GM12872 (cell line): ENCODE measurements around the gene CDPF1.

Experiments used
- TF ChIP-seq, protein P1 (sequence below): IDR thresholded peaks from 3 replicates; pipeline ENCODE4 v1.5.1; 2011; ENCODE audit warnings: low read depth, mild to moderate bottlenecking, low read length, moderate library complexity; ENCODE audit not compliant: insufficient read depth

The CDPF1 gene

DNA sequence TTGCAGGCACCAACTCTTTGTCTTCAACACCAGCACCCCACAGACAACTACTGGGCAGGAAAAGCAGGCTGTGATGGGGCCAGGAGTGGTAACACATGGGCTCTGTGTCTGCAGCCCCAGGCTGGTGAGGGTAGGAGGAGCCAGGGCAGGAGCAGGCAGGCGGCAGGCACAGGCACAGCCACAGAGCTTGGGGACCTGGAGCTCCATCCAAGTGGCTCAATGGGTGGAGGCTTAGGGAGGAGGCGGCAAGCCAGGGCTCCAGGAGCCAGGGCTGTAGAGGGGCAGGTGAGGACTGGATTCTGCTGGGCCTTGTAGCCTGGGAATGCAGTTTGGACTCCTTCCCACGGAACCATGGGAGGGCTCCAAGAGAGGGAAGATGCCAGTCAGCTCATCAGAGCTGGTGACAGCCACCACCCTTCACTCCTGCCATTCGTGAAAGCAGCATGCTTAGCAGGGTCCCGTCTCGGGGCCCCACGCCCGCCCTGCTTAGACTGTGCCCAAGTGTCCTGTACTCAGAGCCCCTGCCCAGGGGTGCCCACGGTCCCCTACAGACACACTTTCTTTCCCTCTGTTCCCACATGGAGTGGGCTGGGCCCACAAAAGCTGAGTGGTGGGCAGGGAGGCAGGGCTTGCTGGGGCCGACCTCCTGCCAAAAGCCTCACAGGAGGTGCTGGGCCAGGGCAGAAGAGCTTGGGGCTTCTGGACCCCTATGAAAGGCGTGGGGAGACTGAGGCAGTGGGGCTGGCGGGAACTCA is 30.1 kb upstream of the CDPF1 start:
- TF ChIP-seq, protein P1, sequence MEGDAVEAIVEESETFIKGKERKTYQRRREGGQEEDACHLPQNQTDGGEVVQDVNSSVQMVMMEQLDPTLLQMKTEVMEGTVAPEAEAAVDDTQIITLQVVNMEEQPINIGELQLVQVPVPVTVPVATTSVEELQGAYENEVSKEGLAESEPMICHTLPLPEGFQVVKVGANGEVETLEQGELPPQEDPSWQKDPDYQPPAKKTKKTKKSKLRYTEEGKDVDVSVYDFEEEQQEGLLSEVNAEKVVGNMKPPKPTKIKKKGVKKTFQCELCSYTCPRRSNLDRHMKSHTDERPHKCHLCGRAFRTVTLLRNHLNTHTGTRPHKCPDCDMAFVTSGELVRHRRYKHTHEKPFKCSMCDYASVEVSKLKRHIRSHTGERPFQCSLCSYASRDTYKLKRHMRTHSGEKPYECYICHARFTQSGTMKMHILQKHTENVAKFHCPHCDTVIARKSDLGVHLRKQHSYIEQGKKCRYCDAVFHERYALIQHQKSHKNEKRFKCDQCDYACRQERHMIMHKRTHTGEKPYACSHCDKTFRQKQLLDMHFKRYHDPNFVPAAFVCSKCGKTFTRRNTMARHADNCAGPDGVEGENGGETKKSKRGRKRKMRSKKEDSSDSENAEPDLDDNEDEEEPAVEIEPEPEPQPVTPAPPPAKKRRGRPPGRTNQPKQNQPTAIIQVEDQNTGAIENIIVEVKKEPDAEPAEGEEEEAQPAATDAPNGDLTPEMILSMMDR, result no peak

DNA sequence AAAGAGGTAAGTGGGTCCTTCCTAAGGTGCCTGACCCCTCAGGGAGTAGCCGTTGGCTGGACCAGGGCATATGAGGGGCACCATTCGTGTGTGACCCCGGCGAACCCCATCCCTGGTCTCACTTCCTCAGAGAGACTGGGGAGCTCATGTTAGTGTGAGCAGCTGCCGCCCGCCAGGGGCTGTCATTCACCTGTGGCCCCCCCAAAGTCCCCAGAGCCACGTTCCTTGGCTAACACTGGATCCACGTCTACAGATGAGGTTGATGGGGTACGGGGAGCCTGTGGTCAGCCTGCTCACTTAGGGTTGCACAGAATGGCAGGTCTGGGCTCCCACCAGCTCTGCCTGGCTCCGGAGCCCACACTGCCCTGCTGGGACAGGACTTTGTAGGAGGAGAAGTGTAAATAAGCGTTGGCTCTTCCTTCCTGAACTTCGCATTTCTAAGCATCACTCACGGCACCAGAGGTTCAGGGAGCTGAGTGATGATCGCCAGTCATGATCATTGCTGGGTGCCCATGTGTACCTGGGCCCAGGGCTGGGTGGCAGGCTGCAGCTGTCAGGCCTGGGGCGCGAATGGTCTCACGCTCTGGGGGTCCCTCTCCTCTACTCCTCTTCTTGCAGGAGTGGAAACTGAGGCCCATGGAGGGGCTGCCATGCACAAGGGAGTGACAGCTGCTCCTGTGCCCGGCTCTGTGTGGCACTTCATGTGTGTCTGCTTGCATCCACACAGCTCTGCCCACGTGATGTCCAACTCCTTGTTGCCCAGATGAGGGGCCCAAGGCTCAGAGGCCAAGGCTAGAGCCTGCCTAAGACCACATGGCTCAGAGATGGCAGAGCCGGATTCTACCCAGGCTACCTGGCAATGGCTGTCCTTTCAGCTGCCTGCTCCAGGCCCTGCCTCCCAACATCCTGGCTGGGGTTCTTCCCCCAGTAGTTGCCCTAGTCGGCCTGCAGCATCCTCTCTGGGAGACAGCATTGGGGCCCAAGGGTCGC is 28.9 kb upstream of the CDPF1 start:
- TF ChIP-seq, protein P1, result no peak

DNA sequence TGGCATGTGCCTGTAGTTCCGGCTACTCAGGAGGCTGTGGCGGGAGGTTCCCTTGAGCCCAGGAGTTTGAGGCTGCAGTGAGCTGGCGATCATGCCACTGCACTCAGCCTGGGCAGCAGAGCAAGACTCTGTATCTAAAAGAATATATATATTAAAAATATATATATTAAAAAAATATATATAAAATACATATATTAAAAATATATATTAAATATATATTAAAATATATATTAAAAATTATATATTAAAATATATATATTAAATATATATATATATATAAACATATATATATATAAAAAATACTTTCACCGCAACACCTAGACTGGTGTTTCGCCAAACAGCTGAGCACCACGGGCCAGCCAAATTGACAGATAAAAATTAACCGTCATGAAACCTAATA is 26.5 kb upstream of the CDPF1 start:
- TF ChIP-seq, protein P1, result no peak

DNA sequence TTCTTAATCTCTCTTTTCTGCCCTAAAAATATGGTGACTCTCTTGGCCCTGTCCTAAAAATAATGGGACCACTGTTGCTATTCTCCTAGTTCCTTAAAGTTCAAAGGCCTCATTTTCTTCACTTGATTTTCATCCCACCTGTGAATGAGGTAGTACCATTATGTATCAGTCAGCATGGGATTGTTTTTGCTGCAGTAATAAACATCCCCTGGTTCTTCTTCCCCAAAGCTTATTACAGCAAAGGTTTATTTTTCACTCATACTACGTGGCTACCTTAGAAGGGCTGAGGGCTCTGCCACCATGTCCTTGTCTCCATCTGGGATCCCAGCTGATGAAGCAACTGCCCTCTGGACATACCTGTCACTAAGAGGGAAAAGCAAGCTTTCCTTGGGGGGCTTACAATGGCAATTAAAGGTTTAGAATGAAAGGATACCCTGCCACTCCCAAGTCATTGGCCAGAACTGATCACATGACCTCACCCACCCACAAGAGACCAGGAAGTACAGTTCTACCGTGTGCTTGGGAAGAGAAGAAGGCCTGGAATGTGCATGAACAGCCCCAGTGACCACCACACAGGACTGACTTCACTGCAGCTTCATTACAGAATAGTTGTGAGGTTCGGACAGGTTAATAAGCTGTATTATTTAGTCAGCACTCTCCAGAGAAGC is 25.5 kb upstream of the CDPF1 start:
- TF ChIP-seq, protein P1, result no peak

DNA sequence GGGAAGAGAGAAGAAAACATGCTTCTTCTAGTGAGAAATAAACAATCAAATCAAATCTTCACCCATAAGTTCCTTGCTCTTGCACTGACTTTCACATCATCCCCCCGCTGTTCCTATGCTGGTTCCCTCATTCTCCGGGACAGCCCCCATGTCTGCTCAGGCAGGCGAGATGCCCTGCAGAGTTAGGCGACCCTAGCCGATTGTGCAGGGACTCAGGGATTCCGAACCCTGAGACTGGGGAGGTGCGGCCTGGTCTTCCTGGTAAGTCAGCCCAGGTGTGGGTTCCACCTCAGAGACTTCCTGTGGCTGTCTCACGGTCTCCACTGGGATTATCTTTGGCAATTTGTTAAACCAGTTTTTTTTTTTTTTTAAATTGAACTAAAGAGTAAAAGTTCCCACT is 24.3 kb upstream of the CDPF1 start:
- TF ChIP-seq, protein P1, result no peak

DNA sequence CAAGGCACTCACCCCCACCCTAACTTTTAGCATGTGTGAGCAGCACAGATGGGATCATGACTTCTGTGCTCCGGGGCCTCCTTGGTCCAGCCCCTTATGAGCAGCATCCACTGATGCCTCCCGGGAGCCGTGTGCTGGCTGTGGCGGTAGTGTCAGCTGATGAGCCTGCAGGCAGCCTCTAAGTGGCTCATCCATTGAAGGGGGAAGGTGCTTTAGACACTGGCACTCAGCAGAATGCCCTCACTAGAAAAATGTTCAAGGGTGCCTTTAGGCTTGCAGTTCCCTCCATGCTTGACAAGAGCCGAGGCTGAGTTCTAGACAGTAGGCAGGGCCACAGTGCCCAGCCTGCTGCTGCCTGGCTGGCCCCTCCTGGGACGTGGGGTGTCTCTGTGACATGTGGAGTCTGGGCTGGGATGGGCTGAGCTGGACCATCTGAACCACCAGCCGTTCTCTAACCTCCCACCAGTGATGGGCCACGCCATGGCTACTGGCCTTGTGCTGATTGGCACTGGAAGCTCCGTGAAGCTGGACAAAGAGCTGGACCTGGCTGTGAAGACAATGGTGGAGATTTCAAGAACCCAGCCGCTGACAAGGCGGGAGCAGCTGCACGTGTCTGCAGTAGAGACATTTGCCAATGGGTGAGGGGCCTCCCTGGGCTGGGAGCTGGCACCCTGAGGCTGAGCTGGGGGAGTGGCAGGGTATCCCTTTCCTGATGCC is 23.5 kb upstream of the CDPF1 start:
- TF ChIP-seq, protein P1, result no peak
